GM19455 (cell line): ENCODE measurements around the gene PSMA3.

Source experiments
- ATAC-seq: cut with Tn5 transposase; IDR thresholded peaks from one replicate; pipeline ENCODE4 v1.9.1; 2021; ENCODE audit not compliant: unreplicated experiment

PSMA3 gene

DNA sequence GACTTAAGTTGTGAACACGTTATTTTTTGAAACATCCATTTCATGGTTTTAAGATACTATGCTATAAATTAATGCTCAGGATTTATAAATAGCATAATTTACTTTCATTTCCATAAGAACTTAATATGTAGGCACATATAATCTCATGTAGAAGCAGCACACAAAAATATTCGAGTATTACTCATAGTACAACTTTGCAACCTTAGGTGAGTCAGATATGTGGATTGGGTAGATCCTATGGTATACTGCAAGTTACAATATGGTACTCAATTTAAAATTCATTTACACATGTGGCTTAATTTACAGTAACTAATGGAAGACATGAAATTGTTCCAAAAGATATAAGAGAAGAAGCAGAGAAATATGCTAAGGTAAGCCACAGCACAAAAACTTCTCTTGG is 26.0 kb downstream of the PSMA3 start:
- ATAC-seq = no peak

DNA sequence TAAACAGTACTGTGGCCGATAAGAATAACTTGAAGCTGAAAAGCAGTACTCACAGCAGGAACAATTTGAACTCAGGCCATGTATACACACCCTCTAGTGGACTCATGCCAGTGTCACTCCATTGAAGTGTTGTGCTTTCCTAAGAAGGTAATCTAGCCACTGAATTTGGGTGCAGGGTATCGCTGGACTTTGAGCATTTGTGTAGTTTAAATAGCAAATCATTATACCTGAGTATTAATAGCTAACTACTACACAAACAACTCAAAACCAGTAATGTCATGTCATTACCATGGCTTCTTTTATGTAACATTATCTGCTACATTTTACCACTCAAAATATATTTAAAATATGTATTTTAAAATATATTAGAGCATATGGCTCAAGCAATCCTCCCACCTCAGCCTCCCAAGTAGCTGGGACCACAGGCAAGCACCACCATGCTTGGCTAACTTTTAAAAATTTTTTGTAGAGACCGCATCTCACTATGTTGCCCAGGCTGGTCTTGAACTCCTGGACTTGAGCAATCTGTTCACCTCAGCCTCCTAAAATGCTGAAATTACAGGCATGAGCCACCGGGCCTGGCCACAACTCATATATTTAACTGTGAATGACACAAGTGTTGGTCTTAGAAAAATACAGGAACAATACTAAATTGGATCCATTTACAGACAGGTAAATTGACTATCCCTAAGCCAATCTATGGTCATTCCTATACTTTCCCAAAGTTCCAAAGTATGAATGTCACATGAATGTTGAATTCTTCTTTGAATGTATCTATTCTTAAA is 28.1 kb downstream of the PSMA3 start:
- ATAC-seq = no peak

- ATAC-seq = no peak
Measured at GRCh38 chr14:58274881-58275280, 30.2 kb downstream of the PSMA3 start.

- no peak for ATAC-seq
Measured at GRCh38 chr14:58275527-58276190, 31.0 kb downstream of the PSMA3 start.

DNA sequence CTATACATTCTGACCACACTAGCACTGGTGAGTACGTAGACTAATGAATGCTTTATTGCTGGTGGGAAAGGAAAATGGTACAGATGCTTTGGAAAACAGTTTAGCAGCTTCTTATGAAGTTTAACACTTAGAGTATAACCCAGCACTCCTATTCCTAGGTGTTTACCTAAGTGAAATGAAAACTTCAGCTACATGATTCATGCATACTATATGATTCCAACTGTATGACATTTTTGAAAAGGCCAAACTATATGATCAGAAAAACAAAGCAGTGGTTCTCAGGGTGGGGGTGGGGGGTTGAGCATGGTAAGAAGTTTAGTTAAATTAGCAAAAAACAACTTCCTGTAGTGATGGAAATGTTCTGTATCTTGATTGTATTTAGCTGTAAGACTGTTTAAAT is 31.6 kb downstream of the PSMA3 start:
- no peak for ATAC-seq

DNA sequence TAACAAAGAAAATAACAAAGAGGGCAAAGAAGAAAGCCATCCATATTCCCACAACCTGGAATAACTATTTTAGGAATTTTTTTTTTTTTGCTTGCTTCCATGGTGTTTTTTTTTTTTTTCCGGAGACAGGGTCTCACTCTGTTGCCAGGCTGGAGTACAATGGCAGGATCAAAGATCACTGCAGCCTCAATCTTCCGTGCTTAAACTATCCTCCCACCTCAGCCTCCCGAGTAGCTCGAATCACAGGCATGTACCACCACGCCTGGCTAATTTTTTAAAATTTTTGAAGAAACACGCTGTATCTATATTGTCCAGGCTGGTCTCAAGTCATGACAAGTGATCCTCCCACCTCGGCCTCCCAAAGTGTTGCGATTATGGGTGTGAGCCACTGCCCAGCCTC is 33.5 kb downstream of the PSMA3 start:
- ATAC-seq = no peak

- no peak for ATAC-seq
Measured at GRCh38 chr14:58280954-58281787, 36.5 kb downstream of the PSMA3 start.

DNA sequence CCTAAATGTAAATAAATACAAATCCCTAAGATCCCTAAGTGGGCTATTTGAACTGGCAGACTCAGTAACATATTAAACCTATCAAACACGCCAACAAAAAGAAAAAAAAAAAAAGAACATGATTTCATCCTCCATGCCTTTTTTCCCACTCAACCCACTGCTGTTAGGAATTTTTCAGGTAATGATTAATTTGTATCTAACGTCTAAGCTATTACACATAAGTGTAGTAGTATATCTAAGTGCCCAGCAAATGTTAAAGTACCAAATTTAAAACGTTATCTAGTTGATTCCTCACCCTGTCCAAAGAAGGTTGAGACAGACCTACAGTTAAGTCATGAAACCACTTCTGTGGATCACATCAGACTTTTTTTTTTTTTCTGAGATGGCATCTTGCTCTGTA is 37.3 kb downstream of the PSMA3 start:
- ATAC-seq = no peak

GRCh38 chr14:58282925-58283593 is 38.4 kb downstream of the PSMA3 start:
- no peak for ATAC-seq

DNA sequence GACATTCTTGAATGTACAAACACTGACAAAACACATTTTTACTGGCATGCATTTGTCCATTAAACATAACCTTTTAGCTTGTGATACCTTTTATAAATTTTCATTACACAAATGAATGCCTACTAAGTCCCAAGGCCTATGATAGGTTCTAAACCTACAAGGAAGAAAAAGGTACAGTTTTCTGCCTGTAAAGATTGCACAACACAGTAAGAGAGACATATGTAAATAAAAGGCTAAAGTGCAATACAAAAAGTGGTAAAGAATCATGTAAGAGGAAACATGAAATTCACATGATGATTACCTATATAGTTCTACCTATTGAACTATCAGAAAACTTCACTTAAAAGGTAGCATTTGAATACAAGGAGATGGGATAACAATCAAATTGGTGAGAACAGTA is 39.1 kb downstream of the PSMA3 start:
- no peak for ATAC-seq

DNA sequence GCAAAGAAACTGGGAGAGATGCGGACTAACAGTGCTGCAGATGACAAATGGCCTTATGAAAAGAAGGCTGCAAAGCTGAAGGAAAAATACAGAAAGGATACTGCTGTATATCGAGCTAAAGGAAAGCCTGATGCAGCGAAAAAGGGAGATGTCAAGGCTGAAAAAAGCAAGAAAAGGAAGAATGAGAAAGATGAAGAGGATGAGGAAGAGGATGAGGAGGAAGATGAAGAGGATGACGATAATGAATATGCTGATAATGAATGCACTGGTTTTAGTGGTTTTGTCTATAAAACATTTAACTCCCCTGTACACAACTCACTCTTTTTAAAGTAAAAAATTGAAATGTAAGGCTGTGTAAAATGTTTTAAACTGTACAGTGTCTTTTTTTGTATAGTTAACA is 40.5 kb downstream of the PSMA3 start:
- ATAC-seq = no peak

- no peak for ATAC-seq
Measured at GRCh38 chr14:58287607-58288042, 43.0 kb downstream of the PSMA3 start.

GRCh38 chr14:58288106-58288792 is 43.6 kb downstream of the PSMA3 start:
- no peak for ATAC-seq

DNA sequence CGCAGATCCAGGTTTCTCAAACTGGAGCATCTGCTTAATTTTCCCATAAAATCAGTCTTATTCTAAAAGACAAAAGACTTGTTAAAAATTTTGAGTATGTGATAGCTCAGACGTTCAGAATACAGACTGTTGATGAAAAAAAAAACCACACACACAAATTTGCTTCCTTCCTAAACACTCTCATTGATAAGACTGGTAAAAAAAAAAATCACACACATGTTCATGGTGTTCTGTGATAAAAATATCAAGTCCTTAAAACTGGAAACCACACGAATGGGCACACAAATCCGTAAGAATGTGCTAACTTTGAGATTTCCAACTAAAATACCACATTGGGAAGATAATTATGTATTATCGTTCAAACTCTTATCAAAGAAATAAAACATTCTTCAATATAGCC is 47.0 kb downstream of the PSMA3 start:
- ATAC-seq = no peak

- ATAC-seq = no peak
Measured at GRCh38 chr14:58292187-58292586, 47.5 kb downstream of the PSMA3 start.

- no peak for ATAC-seq
Measured at GRCh38 chr14:58294201-58294600, 49.6 kb downstream of the PSMA3 start.

GRCh38 chr14:58296726-58297125 is 52.1 kb downstream of the PSMA3 start:
- ATAC-seq = no peak

DNA sequence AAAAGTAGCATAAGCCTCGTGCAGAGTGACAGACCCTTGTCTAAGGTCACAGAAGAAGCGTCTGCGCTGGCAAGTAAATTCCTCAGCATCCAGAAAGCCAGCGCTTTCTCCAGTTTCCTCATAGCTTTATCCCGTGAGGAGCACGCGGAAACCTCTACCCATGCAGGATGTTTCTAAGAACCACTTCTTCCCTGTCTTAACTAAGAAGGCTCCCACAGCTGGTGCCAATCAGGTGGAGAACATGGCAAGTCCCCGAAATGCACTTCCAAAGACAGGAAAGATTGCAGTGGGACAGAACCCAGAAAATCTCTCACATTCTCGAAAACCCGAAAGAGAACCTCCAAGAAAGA is 52.7 kb downstream of the PSMA3 start:
- ATAC-seq = peak; percentile 3

DNA sequence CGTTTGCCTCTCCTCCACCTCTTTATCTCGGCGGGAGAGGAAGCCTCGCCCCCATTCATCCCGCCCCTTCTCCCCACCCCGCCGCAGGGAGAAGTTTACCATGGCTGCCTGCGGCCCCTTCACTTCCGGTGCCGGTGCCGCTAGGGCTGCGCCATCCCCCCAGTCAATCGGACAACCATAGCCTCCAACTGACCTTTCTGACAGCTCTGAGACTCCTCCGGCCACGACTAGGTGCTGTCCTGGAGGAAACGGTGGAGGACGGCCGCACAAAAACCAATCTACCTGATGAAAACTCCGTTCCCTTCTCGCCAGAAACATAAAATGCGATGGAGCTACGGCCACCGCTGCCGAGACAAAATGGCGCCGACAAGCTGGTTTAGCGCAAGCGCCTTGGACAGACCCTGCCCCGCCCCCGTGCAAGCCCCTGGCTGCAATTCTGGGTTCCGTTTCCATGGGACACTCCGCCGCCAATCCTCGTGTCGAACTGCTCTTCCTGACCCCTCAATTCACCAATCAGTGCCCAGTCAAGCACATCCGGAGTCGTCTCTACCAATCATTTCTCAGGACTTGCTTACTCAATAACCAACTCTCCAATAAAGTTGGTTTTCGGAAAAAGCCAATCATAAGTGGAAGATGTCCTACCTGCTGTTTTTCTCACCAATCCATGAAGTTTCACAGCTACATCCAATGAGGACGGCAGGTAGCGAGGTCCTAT is 53.3 kb downstream of the PSMA3 start:
- peak; percentile 80 for ATAC-seq
